MCF 10A (cell line): ENCODE data around the gene MYO10. TPM values are rescaled to one million over a fixed set of nuclear protein-coding genes. Genes with fewer than 3 reads are reported as not detected.

Experiments used
- BruUV-seq: library from RNA; stranded (reverse); fragments of 400-500 nt; replicated peaks from 2 replicates; lab custom pipeline; 2021; lab: Mats Ljungman, UMichigan
- CTCF ChIA-PET: fragments of 300-600 bp; sonication (Branson Sonifier 250); formaldehyde crosslinking; extraction: SDS; loops from one replicate; lab custom pipeline; 2021; ENCODE audit warnings: antibody characterized with exemption, inconsistent platforms; lab: Yijun Ruan, JAX
- POLR2A ChIA-PET: fragments of 300-600, 350-650 bp; sonication (Branson Sonifier 250); formaldehyde crosslinking; extraction: SDS; loops from one replicate; lab custom pipeline; 2020; ENCODE audit warnings: antibody characterized with exemption, inconsistent platforms; lab: Yijun Ruan, JAX
- DNase-seq: peaks from one replicate; pipeline ENCODE4 v3.0.0-alpha.2; 2018; ENCODE audit not compliant: unreplicated experiment
- H3K27ac Mint-ChIP-seq: one replicate; pipeline ENCODE4 v1.8.0; 2022; ENCODE audit warnings: mild to moderate bottlenecking, low read depth, mixed read lengths; ENCODE audit not compliant: unreplicated experiment
- H3K27me3 Mint-ChIP-seq: one replicate; pipeline ENCODE4 v1.8.0; 2022; ENCODE audit warnings: mixed read lengths; ENCODE audit not compliant: insufficient read depth, unreplicated experiment
- H3K36me3 Mint-ChIP-seq: one replicate; pipeline ENCODE4 v1.8.0; 2022; ENCODE audit warnings: mild to moderate bottlenecking, moderate library complexity, mixed read lengths; ENCODE audit not compliant: insufficient read depth, unreplicated experiment
- H3K4me1 Mint-ChIP-seq: one replicate; pipeline ENCODE4 v1.8.0; 2022; ENCODE audit warnings: mixed read lengths; ENCODE audit not compliant: insufficient read depth, unreplicated experiment
- H3K4me3 Mint-ChIP-seq: one replicate; pipeline ENCODE4 v1.8.0; 2022; ENCODE audit warnings: mild to moderate bottlenecking, moderate library complexity, mixed read lengths; ENCODE audit not compliant: unreplicated experiment
- H3K9me3 Mint-ChIP-seq: one replicate; pipeline ENCODE4 v1.8.0; 2022; ENCODE audit warnings: mixed read lengths; ENCODE audit not compliant: unreplicated experiment
- intact Hi-C: fragments of 100-400 bp; cut with micrococcal nuclease; formaldehyde crosslinking; loops from 2 replicates; pipeline ENCODE4 v1.14.1; 2022
- total RNA-seq: library from RNA; stranded (reverse); gene quantifications from 2 replicates; pipeline ENCODE4 v1.2.3, GENCODE V29; 2022
- TF ChIP-seq, protein P1 (sequence below): fragments of 200-600 bp; IDR thresholded peaks from one replicate; pipeline ENCODE4 v1.8.0; 2022; ENCODE audit warnings: antibody characterized with exemption, mild to moderate bottlenecking; ENCODE audit not compliant: unreplicated experiment

MYO10 gene
- total RNA-seq, 1 experiment from 2014 or later = 35.7 TPM

- Mint-ChIP-seq H3K27ac (peak overlapping the region; percentile 7), H3K4me3 (peak overlapping the region; percentile 82), H3K9me3 (no peaks in the 10 kb centered on the region), H3K27me3 (peaks cover 13% of the 10 kb centered on the region), H3K4me1 (peaks cover 34% of the 10 kb centered on the region), H3K36me3 (peaks cover 6% of the 10 kb centered on the region)
- BruUV-seq = no TSS peak
- POLR2A ChIA-PET = interaction anchor here (0.6 to 6.0 kb wide), 8 partner anchors 11 to 251 kb away, joined by 3 to 60 read pairs (median 4); no protein-coding TSS in a partner anchor
- TF ChIP-seq, protein P1, sequence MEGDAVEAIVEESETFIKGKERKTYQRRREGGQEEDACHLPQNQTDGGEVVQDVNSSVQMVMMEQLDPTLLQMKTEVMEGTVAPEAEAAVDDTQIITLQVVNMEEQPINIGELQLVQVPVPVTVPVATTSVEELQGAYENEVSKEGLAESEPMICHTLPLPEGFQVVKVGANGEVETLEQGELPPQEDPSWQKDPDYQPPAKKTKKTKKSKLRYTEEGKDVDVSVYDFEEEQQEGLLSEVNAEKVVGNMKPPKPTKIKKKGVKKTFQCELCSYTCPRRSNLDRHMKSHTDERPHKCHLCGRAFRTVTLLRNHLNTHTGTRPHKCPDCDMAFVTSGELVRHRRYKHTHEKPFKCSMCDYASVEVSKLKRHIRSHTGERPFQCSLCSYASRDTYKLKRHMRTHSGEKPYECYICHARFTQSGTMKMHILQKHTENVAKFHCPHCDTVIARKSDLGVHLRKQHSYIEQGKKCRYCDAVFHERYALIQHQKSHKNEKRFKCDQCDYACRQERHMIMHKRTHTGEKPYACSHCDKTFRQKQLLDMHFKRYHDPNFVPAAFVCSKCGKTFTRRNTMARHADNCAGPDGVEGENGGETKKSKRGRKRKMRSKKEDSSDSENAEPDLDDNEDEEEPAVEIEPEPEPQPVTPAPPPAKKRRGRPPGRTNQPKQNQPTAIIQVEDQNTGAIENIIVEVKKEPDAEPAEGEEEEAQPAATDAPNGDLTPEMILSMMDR = no peak
- DNase-seq = no peak
- CTCF ChIA-PET = interaction anchor here (0.5 to 5.0 kb wide), 24 partner anchors 11 to 274 kb away, joined by 3 to 119 read pairs (median 4); no protein-coding TSS in a partner anchor
- intact Hi-C loops = no loop called here
These were observed 2.8 kb downstream of the MYO10 start for GRCh38 chr5:16933337-16933736.

DNA sequence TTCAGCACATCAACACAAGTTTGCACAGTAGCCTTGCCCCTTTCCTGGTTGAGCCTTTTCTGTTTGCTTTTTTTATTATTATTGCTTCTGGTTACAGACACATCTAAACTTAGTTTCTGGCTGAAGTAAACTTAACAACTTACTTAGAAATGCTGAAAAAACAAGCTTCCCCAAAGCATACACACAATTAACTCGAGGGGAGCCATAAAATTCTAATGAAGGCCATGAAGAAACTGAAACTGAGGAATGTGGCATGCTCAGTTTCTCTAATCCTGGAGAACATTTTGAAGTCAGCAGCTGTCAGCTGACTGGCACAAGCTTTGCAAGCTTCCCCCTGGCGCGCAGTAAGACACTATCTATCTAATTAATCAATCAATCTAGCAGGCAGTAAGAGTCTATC, 3.7 kb downstream of the MYO10 start:
- H3K4me1 Mint-ChIP-seq = peaks cover 32% of the 10 kb centered on the region

GRCh38 chr5:16931334-16932110, 4.6 kb downstream of the MYO10 start:
- H3K9me3 Mint-ChIP-seq = no peaks in the 10 kb centered on the region
- ChIA-PET POLR2A (interaction anchor here (1.7 to 6.0 kb wide), 3 partner anchors 13 to 200 kb away, joined by 4 to 60 read pairs (median 17); no protein-coding TSS in a partner anchor), CTCF (interaction anchor here (0.6 to 5.0 kb wide), 14 partner anchors 9 to 1357 kb away, joined by 3 to 119 read pairs (median 6); no protein-coding TSS in a partner anchor)
- no peak for DNase-seq
- no peak overlapping the region for H3K27ac Mint-ChIP-seq
- intact Hi-C loops = no loop called here
- BruUV-seq = no TSS peak
- TF ChIP-seq, protein P1 = no peak
- H3K4me1 Mint-ChIP-seq = peaks cover 25% of the 10 kb centered on the region
- H3K4me3 Mint-ChIP-seq = no peak overlapping the region
- H3K36me3 Mint-ChIP-seq = peaks cover 6% of the 10 kb centered on the region
- no peaks in the 10 kb centered on the region for H3K27me3 Mint-ChIP-seq

More for the DNA sequence above, 3.7 kb downstream of the MYO10 start:
- POLR2A ChIA-PET = interaction anchor here (0.7 to 6.0 kb wide), 4 partner anchors 18 to 199 kb away, joined by 3 to 60 read pairs (median 10); no protein-coding TSS in a partner anchor
- no peak for DNase-seq
- Mint-ChIP-seq H3K36me3 (peaks cover 6% of the 10 kb centered on the region), H3K27me3 (peaks cover 4% of the 10 kb centered on the region), H3K4me3 (no peak overlapping the region), H3K27ac (no peak overlapping the region), H3K9me3 (no peaks in the 10 kb centered on the region)
- TF ChIP-seq, protein P1 = no peak
- BruUV-seq = no TSS peak
- CTCF ChIA-PET = interaction anchor here (0.6 to 5.0 kb wide), 13 partner anchors 13 to 1424 kb away, joined by 3 to 119 read pairs (median 5); no protein-coding TSS in a partner anchor
- intact Hi-C loops = no loop called here

- ChIA-PET CTCF (interaction anchor here (0.6 to 5.0 kb wide), 7 partner anchors 8 to 259 kb away, joined by 3 to 119 read pairs (median 9); no protein-coding TSS in a partner anchor), POLR2A (interaction anchor here (1.7 to 6.0 kb wide), 2 partner anchors 12 to 16 kb away, joined by 4 to 60 read pairs; no protein-coding TSS in a partner anchor)
- H3K4me1 Mint-ChIP-seq = peaks cover 25% of the 10 kb centered on the region
- H3K36me3 Mint-ChIP-seq = peaks cover 6% of the 10 kb centered on the region
- no peak for DNase-seq
- H3K27me3 Mint-ChIP-seq = no peaks in the 10 kb centered on the region
- no peaks in the 10 kb centered on the region for H3K9me3 Mint-ChIP-seq
- no TSS peak for BruUV-seq
- intact Hi-C loops = no loop called here
- no peak overlapping the region for H3K27ac Mint-ChIP-seq
- no peak overlapping the region for H3K4me3 Mint-ChIP-seq
- TF ChIP-seq, protein P1 = no peak
These were observed 5.6 kb downstream of the MYO10 start for GRCh38 chr5:16930496-16930895.
